ENCODE data around the gene ART1. TPM values are rescaled to one million over a fixed set of nuclear protein-coding genes. Genes with fewer than 3 reads are reported as not detected.

The ART1 gene
- total and polyA plus RNA-seq, 2 donors (not counting 3 experiments of a cell fraction or from before 2014, with no cell fraction given) = not detected

DNA sequence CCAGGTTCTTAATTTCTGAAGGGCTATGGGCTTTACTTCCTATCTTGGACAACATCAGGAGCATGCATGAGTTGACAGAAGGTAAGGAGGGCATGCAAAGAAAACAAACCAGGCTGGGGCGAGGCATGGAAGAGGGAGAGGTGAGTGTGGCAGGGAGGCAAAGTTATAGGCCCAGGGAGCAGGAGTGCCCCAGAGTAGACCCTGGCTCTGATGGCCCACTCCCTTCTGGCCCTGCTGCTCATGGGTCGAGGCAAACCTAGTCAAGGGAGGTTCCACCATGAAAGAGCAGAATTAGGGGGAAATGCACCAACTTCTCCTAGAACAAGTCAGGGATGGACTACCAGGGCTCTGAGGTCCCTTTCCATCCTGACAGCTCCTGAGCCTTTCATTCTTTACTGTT lies 16.0 kb downstream of the ART1 start:
- Histone ChIP-seq H4K20me1 (replicated peaks; ENCODE audit: control insufficient read depth, extremely low read depth, insufficient read depth, low read length) (no peaks in the 10 kb centered on the region), H3K27me3 (ENCODE audit: control insufficient read depth in 2 of 2, insufficient read depth in 2 of 2, low read length in 2 of 2) (no peaks in the 10 kb centered on the region), H3K9me1 (replicated peaks; ENCODE audit: control insufficient read depth, extremely low read depth, insufficient read depth, low read length) (no peaks in the 10 kb centered on the region), H2AFZ (ENCODE audit: low read depth, low read length) (no peak overlapping the region), H3K4me1 (ENCODE audit: control insufficient read depth, extremely low read depth, insufficient read depth, low read length) (no peaks in the 10 kb centered on the region), H3K4me2 (ENCODE audit: insufficient read depth, low read length) (no peak overlapping the region), H3K27ac (ENCODE audit: insufficient read depth, low read depth, low read length) (no peak overlapping the region), H3K36me3 (ENCODE audit: control insufficient read depth in 2 of 2, extremely low read depth in 1 of 2, insufficient read depth in 2 of 2, low read length in 2 of 2) (no peaks in the 10 kb centered on the region), H3K4me3 (replicated peaks in 1 of 3; ENCODE audit: insufficient read depth in 1 of 3, low read depth in 1 of 3, low read length in 3 of 3) (no peak overlapping the region), H3K9ac (replicated peaks; ENCODE audit: extremely low read depth, insufficient read depth, low read length) (no peak overlapping the region), H3K9me3 (replicated peaks; ENCODE audit: control insufficient read depth, insufficient read depth, low read length) (no peaks in the 10 kb centered on the region), H3K79me2 (ENCODE audit: control insufficient read depth, insufficient read depth, low read length) (no peaks in the 10 kb centered on the region)
- DNase-seq (ENCODE audit: low read depth, low spot score) (no peak), FAIRE-seq (no peak)
- intact Hi-C loops (cut with micrococcal nuclease) = no loop called here
- BruUV-seq (replicated peaks) = no TSS peak
- dilution Hi-C loops (cut with MboI; ENCODE audit: extremely low pct_ligation_motif_present, low sequenced_read_pairs) = no loop called here
- TF ChIP-seq MYC (IDR thresholded peaks at IDR 0.05; ENCODE audit: low read depth, low read length) (no peak), JUN (IDR thresholded peaks at IDR 0.05; ENCODE audit: borderline replicate concordance, insufficient read depth, insufficient read length, low read depth) (no peak), POLR2AphosphoS5 (IDR thresholded peaks at IDR 0.05; ENCODE audit: insufficient read depth, low read depth, low read length) (no peak), GATA2 (IDR thresholded peaks at IDR 0.05; ENCODE audit: insufficient read depth, insufficient read length, low read depth, low read length) (no peak), POLR2A (IDR thresholded peaks at IDR 0.05; ENCODE audit: low read depth, low read length) (no peak), EZH2 (IDR thresholded peaks at IDR 0.05; ENCODE audit: borderline replicate concordance, low read depth, low read length, severe bottlenecking) (no peak), CTCF (IDR thresholded peaks at IDR 0.05; ENCODE audit: extremely low read depth in 1 of 2, insufficient read depth in 1 of 2, low read depth in 1 of 2, low read length in 2 of 2) (no peak), FOS (IDR thresholded peaks at IDR 0.05; ENCODE audit: borderline replicate concordance, insufficient read depth, low read length) (no peak)
- TF ChIP-seq, protein P1, sequence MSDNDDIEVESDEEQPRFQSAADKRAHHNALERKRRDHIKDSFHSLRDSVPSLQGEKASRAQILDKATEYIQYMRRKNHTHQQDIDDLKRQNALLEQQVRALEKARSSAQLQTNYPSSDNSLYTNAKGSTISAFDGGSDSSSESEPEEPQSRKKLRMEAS (IDR thresholded peaks at IDR 0.05; ENCODE audit: insufficient read depth, insufficient read length) = no peak
- ChIA-PET CTCF (no interaction called here), POLR2A (no interaction called here)

All from endothelial cell of umbilical vein (primary cell).